SH-SY5Y (cell line): ENCODE measurements around the gene PDE4D.

Experiments
- GATA2 ChIP-seq: IDR thresholded peaks from 2 replicates; pipeline ENCODE4 v1.6.1; 2011; ENCODE audit warnings: mild to moderate bottlenecking, low read depth, low read length
- GATA3 ChIP-seq: IDR thresholded peaks from 2 replicates; pipeline ENCODE4 v1.6.1; 2011; ENCODE audit warnings: low read depth, mild to moderate bottlenecking, low read length, moderate library complexity

The PDE4D gene

GRCh38 chr5:59272809-59273427, 620.6 kb downstream of the PDE4D start:
- TF ChIP-seq GATA2, result no peak
- TF ChIP-seq GATA3, result no peak

- TF ChIP-seq GATA2 (no peak), GATA3 (no peak)
Observed at GRCh38 chr5:59268756-59269415, 624.6 kb downstream of the PDE4D start.

- TF ChIP-seq GATA2 (no peak), GATA3 (no peak)
Observed at GRCh38 chr5:59267033-59267432, 626.5 kb downstream of the PDE4D start.

- TF ChIP-seq GATA2 (no peak), GATA3 (no peak)
Observed at GRCh38 chr5:59266410-59266809, 627.1 kb downstream of the PDE4D start.

- TF ChIP-seq GATA3 (no peak), GATA2 (no peak)
Observed at GRCh38 chr5:59264639-59265245, 628.8 kb downstream of the PDE4D start.

GRCh38 chr5:59264013-59264412, 629.5 kb downstream of the PDE4D start:
- TF ChIP-seq GATA2 (no peak), GATA3 (no peak)

GRCh38 chr5:59261969-59262368, 631.6 kb downstream of the PDE4D start:
- TF ChIP-seq GATA2 (no peak), GATA3 (no peak)

- TF ChIP-seq GATA3, result no peak
Observed at GRCh38 chr5:59260973-59261372, 632.6 kb downstream of the PDE4D start.

GRCh38 chr5:59260200-59260599, 633.3 kb downstream of the PDE4D start:
- TF ChIP-seq GATA2, result no peak
- no peak for TF ChIP-seq GATA3

- TF ChIP-seq GATA2, result no peak
- TF ChIP-seq GATA3, result no peak
Observed at GRCh38 chr5:59259237-59259636, 634.3 kb downstream of the PDE4D start.

- TF ChIP-seq GATA3 (no peak), GATA2 (no peak)
Observed at GRCh38 chr5:59257488-59258400, 635.8 kb downstream of the PDE4D start.

- no peak for TF ChIP-seq GATA2
- TF ChIP-seq GATA3, result no peak
Observed at GRCh38 chr5:59256331-59256730, 637.2 kb downstream of the PDE4D start.

- TF ChIP-seq GATA2, result no peak
- no peak for TF ChIP-seq GATA3
Observed at GRCh38 chr5:59254055-59254687, 639.4 kb downstream of the PDE4D start.

- TF ChIP-seq GATA3 (no peak), GATA2 (no peak)
Observed at GRCh38 chr5:59253625-59254024, 639.9 kb downstream of the PDE4D start.
